Smooth muscle cell (in vitro differentiated cells): ENCODE measurements around the gene SEC24B. TPM values are rescaled to one million over a fixed set of nuclear protein-coding genes. Genes with fewer than 3 reads are reported as not detected.

Source experiments
- DNase-seq: peaks from one replicate; lab custom pipeline; 2025; ENCODE audit not compliant: unreplicated experiment; lab: John Stamatoyannopoulos, UW
- H2AFZ ChIP-seq: fragments of 200-600 bp; sonication (generic); 2 replicates; pipeline ENCODE4 v1.6.0; 2016; ENCODE audit warnings: antibody characterized with exemption, low read depth, mild to moderate bottlenecking
- H3F3A ChIP-seq: fragments of 200-600 bp; sonication (generic); 2 replicates; pipeline ENCODE4 v1.6.0; 2017; ENCODE audit warnings: antibody characterized with exemption, low read depth
- H3K27ac ChIP-seq: fragments of 200-600 bp; sonication (generic); 2 replicates; pipeline ENCODE4 v1.5.1; 2016; ENCODE audit warnings: low read depth, mild to moderate bottlenecking
- H3K27me3 ChIP-seq: fragments of 200-600 bp; sonication (generic); 2 replicates; pipeline ENCODE4 v1.6.1; 2016; ENCODE audit warnings: low read depth, mild to moderate bottlenecking
- H3K36me3 ChIP-seq: fragments of 200-600 bp; sonication (generic); 2 replicates; pipeline ENCODE4 v1.5.1; 2016; ENCODE audit warnings: low read depth
- H3K4me1 ChIP-seq: fragments of 200-600 bp; sonication (generic); 2 replicates; pipeline ENCODE4 v1.5.1; 2016; ENCODE audit warnings: low read depth
- H3K4me2 ChIP-seq: fragments of 200-600 bp; sonication (generic); 2 replicates; pipeline ENCODE4 v1.6.0; 2016; ENCODE audit warnings: mild to moderate bottlenecking
- H3K4me3 ChIP-seq: fragments of 200-600 bp; sonication (generic); 2 replicates; pipeline ENCODE4 v1.5.1; 2016; ENCODE audit warnings: mild to moderate bottlenecking
- H3K79me2 ChIP-seq: fragments of 200-600 bp; sonication (generic); 2 replicates; pipeline ENCODE4 v1.6.0; 2016; ENCODE audit warnings: low read depth, mild to moderate bottlenecking
- H3K9ac ChIP-seq: fragments of 200-600 bp; sonication (generic); 2 replicates; pipeline ENCODE4 v1.6.0; 2016; ENCODE audit warnings: low read depth
- H3K9me3 ChIP-seq: fragments of 200-600 bp; sonication (generic); replicated peaks from 2 replicates; pipeline ENCODE4 v1.5.1; 2016; ENCODE audit warnings: low read depth
- H4K20me1 ChIP-seq: fragments of 200-600 bp; sonication (generic); 2 replicates; pipeline ENCODE4 v1.6.0; 2016; ENCODE audit warnings: low read depth
- CTCF ChIP-seq: fragments of 200-600 bp; sonication (generic); IDR thresholded peaks from 2 replicates; pipeline ENCODE4 v1.5.1; 2017; ENCODE audit warnings: borderline replicate concordance, mild to moderate bottlenecking, antibody characterized with exemption; ENCODE audit not compliant: insufficient read depth, poor library complexity, severe bottlenecking
- WGBS: methylation state at CpG from one replicate; pipeline ENCODE4 v1.1.7; 2016; ENCODE audit warnings: low lambda C conversion rate; 5-methylcytosine and 5-hydroxymethylcytosine counted together
- polyA plus RNA-seq: library from polyadenylated mRNA; unstranded; fragments of >200 nt; fragmentation: Nextera tagmentation; extraction: Ambion mirVana; gene quantifications from 2 replicates; pipeline ENCODE4 v1.2.1, GENCODE V29; 2016
- total RNA-seq: library from RNA; depleted of rRNA; stranded (reverse); fragments of >200 nt; gene quantifications from 2 replicates; pipeline ENCODE4 v1.2.3, GENCODE V29; 2014

The SEC24B gene
- total and polyA plus RNA-seq, 2 experiments from 2014 or later, result 18.3 to 57.5 TPM

- Histone ChIP-seq H2AFZ (no peak overlapping the region), H3K4me2 (peak overlapping the region; percentile 58), H3K79me2 (peaks cover 100% of the 10 kb centered on the region), H3K36me3 (peaks cover 2% of the 10 kb centered on the region), H3K27ac (peak overlapping the region; percentile 36), H3K4me3 (no peak overlapping the region), H3K9ac (no peak overlapping the region), H4K20me1 (peaks cover 97% of the 10 kb centered on the region), H3K4me1 (peaks cover 7% of the 10 kb centered on the region), H3K27me3 (no peaks in the 10 kb centered on the region), H3K9me3 (no peaks in the 10 kb centered on the region), H3F3A (no peaks in the 10 kb centered on the region)
- no peak for DNase-seq
- 55% methylated on average over 4 of the region's 4 CpGs for WGBS
- no peak for TF ChIP-seq CTCF
Observed at GRCh38 chr4:109440948-109441347, 7.3 kb downstream of the SEC24B start.

GRCh38 chr4:109441862-109442458 lies 8.3 kb downstream of the SEC24B start:
- Histone ChIP-seq H3K4me3 (no peak overlapping the region), H3K4me1 (no peaks in the 10 kb centered on the region), H3K27me3 (no peaks in the 10 kb centered on the region), H3K9ac (no peak overlapping the region), H3F3A (no peaks in the 10 kb centered on the region), H3K36me3 (peaks cover 8% of the 10 kb centered on the region), H4K20me1 (peaks cover 97% of the 10 kb centered on the region), H3K9me3 (peaks cover 4% of the 10 kb centered on the region), H3K4me2 (peak overlapping the region; percentile 58), H3K27ac (peak overlapping the region; percentile 59), H2AFZ (no peak overlapping the region), H3K79me2 (peaks cover 100% of the 10 kb centered on the region)
- no peak for DNase-seq
- no peak for TF ChIP-seq CTCF
- 86% methylated on average over 2 of the region's 2 CpGs for WGBS

- Histone ChIP-seq H3K4me1 (no peaks in the 10 kb centered on the region), H3K4me2 (no peak overlapping the region), H3K9ac (no peak overlapping the region), H3K79me2 (peaks cover 100% of the 10 kb centered on the region), H3K27me3 (no peaks in the 10 kb centered on the region), H3F3A (no peaks in the 10 kb centered on the region), H3K9me3 (peaks cover 4% of the 10 kb centered on the region), H2AFZ (no peak overlapping the region), H3K36me3 (peaks cover 8% of the 10 kb centered on the region), H3K4me3 (no peak overlapping the region), H3K27ac (peak overlapping the region; percentile 2), H4K20me1 (peaks cover 97% of the 10 kb centered on the region)
- no peak for TF ChIP-seq CTCF
- 97% methylated on average over 2 of the region's 2 CpGs for WGBS
- DNase-seq, result no peak
Observed at GRCh38 chr4:109444182-109444844, 10.7 kb downstream of the SEC24B start.

GRCh38 chr4:109447278-109447677 lies 13.7 kb downstream of the SEC24B start:
- peaks cover 97% of the 10 kb centered on the region for H4K20me1 ChIP-seq
- no peak for DNase-seq
- H3K36me3 ChIP-seq, result peaks cover 14% of the 10 kb centered on the region
- H2AFZ ChIP-seq, result no peak overlapping the region
- peaks cover 4% of the 10 kb centered on the region for H3K9me3 ChIP-seq
- no peaks in the 10 kb centered on the region for H3K27me3 ChIP-seq
- no peak overlapping the region for H3K4me2 ChIP-seq
- H3K79me2 ChIP-seq, result peaks cover 100% of the 10 kb centered on the region
- H3F3A ChIP-seq, result no peaks in the 10 kb centered on the region
- no peak overlapping the region for H3K9ac ChIP-seq
- H3K4me1 ChIP-seq, result no peaks in the 10 kb centered on the region
- H3K27ac ChIP-seq, result no peak overlapping the region
- TF ChIP-seq CTCF, result no peak
- H3K4me3 ChIP-seq, result no peak overlapping the region
